Measurements from ENCODE around the gene ARHGDIB.

ARHGDIB gene

DNA sequence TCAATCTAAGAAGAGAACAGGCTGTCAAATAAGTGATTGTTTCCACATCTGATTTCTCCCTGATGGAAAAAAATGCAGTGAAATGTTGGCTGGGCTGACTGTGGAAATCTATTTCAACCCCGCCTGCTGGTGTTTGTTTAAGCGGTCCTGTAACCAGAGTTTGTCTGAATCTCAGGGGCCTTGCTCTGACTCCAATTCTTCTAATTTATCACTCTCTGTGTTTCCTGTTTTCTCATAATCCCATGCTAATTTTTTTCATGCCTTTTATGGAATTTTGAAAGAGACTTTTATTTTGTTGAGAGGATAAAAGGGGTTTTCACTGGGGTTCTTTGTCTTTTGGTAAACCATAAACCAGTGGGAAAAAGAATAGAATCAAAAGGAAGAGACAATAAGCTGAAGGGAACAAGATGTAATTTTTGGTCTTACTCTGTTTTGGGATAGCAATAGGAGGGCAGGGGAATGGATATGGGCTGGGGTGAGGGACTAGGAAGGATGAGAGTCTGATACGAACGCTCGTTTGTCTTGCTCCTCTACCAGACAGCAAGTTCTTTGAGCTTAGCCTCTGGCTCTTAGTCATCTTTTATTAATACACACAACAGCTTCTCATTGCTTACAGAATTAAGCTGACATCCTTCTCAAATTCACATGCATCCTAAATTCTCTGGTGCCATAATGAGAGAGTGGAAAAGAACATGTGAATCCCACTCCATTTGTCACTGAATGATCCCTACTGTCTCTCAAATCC, 67.7 kb downstream of the ARHGDIB start:
- no peak for DNase-seq (ENCODE audit: low spot score)

- DNase-seq (ENCODE audit: low spot score) = no peak
Measured at GRCh38 chr12:14892726-14893505, 68.5 kb downstream of the ARHGDIB start.

Data from SW480 (cell line).